DMS79 treated with DMSO at 0.1 percent for 48 hours (cell line): ENCODE measurements around the gene ELMO2.

Experiments used
- DNase-seq: peaks from one replicate; lab custom pipeline; 2025; lab: John Stamatoyannopoulos, UW

The ELMO2 gene

DNA sequence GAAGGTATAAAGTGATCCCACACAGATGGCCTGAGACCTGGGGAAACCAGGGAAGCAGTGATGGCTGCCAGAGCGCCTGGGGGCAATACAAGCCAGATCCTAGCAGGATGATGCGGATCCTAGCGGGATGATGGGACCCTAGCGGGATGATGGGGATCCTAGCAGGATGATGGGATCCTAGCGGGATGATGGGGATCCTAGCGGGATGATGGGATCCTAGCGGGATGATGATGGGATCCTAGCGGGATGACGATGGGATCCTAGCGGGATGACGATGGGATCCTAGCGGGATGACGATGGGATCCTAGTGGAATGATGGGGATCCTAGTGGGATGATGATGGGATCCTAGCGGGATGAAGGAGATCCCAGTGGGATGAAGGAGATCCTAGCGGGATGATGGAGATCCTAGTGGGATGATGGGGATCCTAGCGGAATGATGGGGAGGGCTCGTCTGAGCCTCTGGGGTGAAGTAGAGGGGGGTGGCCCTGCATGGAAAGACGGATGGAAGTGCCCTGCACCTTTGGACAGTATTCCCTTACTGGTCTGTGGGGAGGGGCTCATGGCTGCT is 54.0 kb downstream of the ELMO2 start:
- no peak for DNase-seq

DNA sequence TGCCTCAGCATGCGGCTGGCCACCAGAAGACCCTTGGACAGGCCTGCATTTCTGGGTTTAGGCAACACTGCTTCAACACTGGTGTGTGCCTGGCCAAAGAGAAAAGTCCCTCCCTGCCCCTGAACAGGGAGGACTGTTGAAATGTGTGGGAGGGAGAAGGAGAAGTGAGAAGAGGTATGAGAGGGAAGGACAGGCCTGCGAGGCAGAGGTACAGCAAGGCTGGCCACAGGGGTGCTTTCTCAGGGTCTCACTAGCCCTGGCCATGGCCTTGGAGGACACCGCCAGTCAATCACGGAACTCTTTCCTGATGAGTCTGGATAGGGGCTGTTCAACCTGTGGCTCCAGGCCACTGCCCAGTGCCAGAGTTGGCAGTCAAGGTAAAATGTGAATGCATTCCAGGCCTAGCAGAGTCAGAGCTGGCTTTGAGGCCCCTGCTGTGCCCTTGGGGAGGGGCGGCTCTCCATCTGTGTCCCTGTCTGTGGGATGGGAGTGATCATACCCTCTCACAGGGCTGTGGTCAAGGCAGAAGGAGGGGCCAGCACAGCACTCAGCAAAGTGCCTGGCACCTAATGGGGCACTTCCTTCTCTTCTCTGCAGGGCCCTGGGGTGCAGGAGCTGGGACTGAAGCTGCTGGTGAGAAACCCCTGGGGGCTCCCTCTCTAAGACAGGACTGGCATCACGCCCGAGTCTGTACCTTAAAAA is 54.9 kb downstream of the ELMO2 start:
- DNase-seq, result no peak

DNA sequence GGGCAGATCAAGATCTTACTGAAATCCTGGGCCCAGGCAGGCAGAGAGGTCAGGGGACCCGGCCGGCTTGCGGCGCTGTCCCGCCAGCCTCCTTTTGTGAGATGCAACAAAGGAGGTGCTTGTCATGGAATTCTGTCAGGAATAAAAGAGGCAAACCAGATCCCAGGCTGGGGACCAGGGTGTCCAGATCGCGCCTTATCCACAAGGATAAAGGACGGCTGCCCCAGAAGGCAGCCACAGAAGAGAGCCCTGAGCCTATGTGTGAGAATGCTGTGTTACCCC is 55.5 kb downstream of the ELMO2 start:
- DNase-seq, result no peak

- no peak for DNase-seq
Observed at GRCh38 chr20:46350201-46350985, 56.0 kb downstream of the ELMO2 start.

DNA sequence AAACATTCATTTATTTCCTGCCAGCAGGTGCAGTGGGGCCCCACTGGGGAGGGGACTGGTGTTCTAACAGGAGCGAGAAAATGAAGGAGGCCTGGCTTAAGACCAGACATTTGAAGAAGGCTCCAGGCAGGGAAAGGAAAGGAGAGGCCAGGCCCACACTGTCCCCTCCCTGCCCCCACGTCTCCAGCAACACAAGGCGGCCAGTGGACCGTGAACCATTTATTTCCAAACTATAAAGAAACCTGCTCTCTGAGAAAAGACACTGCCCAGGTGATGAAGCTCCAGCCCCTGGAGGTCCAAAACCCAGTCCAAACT is 56.7 kb downstream of the ELMO2 start:
- peak; percentile 12 for DNase-seq

GRCh38 chr20:46349035-46349741 is 57.2 kb downstream of the ELMO2 start:
- no peak for DNase-seq

DNA sequence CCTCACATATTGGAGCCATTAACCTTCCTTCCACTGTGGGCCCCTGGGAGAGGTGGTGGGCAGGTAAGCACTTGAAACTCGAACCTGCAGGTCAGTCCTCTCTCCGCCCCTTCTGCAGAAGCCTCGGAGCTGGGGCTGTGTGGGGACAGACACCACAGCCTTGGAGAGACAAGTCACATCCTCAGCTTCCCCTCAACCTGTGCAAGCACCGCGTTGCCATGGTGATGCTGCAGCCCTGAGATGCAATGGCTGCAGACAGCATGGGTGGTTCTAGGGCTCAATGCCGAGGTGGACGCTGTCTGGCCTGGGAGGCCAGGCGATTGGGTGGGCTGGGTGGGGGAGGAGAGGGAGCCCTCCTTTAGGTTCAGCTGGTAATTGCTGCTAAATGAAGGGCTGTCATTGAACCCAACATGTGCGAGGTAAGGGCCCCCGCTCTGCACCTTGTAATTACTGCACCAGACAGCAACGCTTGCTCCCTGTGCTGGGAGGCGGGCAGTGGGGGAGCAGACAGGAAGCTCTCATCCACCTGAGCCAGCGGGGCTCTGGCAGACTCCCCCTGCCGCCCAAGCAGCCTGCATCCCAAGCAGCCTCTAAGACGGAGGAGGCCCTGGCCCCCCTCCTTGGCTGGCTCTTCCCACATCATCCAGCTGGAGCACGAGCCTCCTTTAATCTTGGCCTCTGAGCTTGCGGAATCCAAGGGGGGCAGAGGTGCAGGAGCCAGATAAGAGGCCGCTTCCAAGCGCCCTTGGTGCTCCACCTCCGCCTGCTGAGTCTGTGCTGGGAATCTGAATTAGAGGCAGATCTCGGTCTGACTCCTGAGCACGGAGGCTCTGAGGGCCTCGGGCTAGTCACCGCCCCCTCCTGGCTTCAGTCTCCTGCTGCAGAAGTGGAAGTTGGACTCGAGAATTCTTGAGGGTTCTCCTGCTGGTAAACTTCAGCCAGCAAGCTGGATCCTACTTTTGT is 58.3 kb downstream of the ELMO2 start:
- DNase-seq, result peak; percentile 28

- DNase-seq, result no peak
Observed at GRCh38 chr20:46346770-46347169, 59.6 kb downstream of the ELMO2 start.

DNA sequence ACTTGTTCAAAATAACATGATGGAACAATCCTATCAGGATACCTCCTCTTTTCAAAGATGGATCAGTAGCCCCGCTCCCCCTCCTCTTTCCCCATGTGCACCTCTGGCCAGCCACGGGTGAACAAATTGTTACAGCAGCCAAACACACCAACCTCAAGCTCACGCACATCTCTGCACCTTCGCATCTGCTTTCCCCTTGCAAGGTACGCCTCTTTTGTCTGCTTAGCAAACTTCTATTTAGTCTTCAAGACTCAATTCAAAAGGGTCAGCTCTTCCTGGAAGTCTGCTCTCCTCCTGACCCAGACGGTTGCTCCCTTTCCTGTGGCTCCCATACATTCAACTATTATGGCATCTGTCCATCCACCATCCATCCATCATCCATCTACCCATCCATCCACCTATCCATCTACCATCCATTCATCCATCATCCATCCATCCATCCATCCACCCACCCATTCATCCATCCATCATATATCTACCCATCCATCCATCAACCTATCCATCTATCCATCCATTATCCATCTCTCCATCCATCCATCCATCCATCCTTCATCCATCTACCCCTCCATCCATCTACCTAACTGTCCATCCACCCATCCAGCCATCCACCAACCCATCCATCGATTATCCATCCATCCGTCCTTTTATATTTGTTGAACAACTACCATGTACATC is 61.8 kb downstream of the ELMO2 start:
- DNase-seq, result no peak

- DNase-seq, result no peak
Observed at GRCh38 chr20:46343975-46344357, 62.4 kb downstream of the ELMO2 start.

DNA sequence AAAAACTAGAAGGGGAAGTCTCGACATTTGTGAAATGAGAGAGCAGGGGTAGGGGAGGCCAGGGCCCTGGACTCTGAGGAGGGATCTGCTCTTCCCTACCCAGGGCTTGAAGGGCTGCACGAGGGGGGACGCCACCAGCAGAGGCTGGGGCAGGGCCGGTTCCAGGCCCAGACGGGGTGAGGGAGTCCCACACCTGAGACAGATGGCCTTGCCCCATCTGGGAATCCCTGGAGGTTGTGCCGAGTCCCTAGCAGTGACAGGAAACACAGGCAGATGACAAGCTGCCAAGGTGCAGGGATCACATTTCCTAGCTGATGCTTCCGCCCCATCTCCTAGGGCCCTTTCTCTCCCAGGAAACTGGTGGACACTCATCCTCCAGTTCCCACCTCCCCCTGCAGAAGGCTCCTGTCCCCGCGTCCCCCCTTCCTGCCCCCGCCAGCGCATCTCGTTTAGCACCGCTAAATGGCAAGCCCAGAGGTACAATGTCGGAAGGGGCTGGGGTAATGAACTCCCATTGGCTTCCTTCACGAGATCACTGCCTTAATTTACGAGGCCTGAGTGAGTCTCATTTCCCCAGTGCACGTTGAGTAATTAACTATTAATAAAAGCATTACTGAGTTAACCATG is 63.0 kb downstream of the ELMO2 start:
- no peak for DNase-seq

- DNase-seq, result no peak
Observed at GRCh38 chr20:46342451-46343347, 63.7 kb downstream of the ELMO2 start.

DNA sequence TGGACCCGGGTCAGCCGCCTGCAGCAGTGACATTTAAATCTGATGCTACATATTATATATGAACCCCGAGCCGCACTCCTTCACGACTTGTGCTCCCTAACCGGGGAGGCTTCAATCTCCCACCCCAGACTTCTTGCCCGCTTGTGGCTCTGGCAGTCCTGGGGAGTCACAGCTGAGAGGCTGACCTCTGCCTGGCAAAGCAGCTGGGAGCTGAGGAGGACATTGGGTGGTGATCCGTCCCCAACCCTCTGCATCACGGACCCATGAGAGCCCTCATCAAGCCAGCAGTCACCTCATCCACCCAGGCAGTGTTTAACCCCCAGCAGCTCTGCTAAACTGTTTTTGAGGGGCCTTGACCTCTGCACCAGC is 64.4 kb downstream of the ELMO2 start:
- no peak for DNase-seq

DNA sequence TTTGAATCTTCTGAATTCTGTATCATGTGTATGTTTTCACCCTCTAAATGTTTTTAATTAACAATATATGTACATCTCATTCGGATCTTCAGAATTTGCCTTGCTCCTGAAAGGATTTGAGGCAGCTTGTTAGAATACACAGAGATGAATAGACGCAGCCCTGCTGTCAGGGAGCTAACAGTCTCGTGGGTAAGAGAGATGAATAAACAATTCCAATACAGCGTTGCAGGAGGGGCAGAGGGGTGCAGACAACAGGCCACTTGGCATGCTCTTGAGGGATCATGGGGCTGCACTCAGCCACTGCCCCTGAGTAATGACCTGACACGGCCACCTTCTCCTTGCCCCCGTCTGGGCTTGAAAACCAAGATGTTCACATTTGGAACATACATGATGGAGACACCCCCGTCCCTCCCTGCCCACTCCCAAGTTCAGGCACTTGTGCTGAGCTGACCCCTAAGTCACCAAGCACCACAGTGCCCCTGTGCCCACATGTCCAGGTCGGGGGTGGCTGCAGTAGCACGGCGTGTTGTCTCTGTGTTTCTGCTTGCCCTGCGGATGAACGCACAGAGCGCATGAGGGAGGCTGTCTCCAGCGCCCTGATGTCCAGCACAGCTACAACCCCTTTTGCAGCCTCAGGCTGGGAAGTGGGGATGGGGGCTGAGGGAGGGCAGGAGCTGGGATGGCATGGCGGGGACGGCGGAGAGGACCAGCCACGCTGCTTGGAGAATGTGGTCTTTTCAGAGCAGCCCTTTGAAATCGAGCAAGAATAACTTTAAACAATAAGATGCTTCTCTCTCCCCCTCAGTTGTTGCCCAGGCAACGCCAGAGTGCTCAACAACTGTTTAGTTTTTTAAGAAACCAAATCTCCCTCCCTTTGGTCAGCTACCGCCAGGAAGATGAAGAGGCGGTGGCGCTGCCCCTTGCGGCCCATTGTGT is 65.1 kb downstream of the ELMO2 start:
- no peak for DNase-seq

GRCh38 chr20:46339037-46339436 is 67.4 kb downstream of the ELMO2 start:
- no peak for DNase-seq

DNA sequence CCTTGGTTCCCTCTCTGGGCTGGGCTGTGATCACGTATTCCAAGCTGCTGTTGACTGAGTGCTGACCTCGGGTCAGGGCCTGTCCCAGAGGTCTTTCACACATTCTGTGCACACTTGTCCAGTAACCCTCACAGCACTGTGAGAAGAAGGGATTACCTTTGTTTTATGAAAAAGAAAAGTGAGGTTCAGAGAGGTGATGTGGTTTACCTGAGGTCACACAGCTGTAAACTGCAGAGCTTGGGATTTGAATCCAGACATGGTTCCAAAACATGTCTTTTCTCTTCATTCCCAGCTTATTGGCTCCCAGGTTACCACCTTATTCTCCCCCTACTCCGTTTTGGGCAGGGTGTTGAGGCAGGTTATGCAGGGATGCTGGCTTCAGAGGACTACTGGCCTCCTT is 69.7 kb downstream of the ELMO2 start:
- no peak for DNase-seq

DNA sequence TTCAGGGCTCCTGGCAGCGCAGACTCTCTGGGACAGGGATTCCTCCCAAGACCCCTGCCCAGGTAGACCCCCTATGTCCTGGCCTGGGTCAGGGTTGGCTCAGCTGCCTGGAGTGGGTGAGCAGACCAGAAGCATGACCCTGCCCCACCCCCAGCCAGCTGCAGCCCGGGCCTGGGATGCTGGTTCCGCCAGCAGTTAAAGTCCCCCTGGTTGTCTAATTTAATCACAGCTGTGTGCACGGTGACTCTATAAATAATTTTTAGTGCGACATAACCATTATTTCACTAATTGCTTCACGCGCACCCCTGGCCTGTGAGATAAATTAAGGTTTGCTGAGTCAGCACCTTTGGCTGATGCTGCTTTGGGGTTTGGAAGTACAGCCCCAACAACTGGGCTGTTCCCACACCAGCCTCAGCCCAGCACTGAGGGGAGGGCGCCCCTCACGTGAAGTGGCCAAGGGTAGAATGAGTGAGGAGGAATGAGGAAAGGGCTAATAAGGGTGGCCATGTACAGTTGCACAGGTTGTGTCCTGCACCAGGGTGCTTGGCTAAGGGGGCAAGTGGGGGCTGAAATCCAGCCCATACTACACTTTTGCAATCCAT is 72.0 kb downstream of the ELMO2 start:
- no peak for DNase-seq
